ENCODE results near the gene PTPRN2.

The PTPRN2 gene

DNA sequence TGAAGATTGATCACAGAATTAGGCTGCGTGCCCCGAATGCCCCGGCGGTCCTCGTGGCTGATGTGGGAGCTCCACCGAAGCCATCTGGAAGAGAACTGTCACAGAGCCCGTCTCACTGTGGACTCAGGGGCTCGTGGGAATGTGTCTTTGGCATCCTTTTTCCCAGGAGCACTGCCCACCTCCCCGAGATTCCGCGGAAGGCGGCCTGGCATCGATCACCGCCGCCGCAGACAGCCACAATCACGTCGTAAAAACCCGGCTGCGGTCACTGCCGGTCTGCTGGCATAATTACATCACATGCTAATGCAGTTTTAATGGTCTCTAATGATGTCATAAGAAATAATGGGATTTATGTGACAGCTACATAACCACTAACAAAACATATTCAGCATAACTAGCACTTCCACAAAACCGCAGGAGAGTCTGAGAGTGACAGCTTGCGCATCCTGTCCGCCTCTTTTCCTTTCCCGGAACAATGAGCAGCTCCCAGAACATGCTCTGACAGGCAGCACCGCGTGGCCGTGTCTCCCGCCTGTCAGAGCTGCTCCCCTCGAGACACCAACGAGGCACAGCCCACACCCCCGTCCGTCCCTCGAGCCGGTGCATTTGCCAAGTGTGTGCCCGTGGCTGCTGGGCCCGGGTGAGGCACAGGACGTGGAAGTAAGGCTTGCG lies 490.0 kb downstream of the PTPRN2 start:
- DNase-seq = no peak

DNA sequence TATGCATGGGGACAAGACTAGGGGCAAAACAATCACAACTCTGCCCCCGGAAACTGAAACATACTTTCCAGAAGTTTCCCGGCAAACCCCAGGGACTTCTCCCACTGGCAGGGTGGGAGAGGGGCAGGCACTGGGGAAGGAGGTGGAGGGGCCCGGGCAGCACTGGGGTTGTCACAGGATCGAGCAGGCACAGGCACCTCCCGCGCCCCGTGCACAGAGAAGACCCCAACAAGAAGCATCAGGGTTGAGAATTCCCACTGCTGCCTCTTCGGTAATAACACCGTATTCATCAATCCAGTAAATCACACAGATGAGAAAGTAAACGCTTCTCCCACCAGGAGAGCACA lies 490.5 kb downstream of the PTPRN2 start:
- no peak for DNase-seq

DNA sequence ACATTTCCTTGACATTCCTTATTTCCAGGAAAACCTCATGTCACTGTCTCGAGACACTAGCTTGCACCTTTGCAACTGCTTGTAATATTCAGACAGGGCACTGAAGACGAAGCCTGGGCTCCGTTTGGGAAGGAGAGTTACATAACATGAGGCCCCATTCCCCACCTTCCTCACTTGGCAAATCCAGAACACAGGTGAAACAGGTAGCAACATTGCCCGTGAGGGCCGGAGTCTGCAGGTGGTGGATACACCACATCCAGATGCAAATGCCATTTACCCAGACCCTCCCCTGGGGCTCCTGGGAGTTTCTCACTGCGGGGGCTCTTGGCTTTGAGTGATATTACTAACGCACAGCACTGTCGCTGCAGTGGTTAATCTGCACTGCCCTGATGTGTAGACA lies 491.0 kb downstream of the PTPRN2 start:
- DNase-seq = no peak

DNA sequence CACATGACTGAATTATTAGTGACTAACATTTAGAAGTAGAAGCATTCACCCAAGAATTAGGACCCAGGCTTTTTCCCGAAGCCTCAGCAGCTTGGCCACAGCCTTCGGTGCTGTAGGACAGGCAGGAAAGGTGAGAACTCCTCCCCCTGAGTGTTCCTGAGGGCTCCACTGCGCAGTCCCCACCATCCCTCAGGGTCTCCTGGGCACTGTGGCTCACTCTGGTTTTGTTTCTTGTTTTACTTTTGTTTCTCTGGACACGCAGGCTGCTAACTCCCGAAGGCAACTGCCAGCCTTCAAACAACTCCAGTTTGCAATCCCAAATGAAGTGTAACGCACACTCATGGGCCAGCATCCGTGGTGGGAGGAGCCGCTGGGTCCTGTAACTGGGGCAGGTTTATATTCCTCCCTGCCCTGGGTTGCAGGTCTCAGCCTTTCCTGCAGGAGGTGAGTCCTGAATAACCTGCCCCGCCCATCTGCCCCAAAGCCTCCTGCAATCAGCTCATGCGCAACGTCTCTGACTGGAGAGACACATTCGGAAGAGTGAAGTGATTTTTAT lies 492.9 kb downstream of the PTPRN2 start:
- no peak for DNase-seq

DNA sequence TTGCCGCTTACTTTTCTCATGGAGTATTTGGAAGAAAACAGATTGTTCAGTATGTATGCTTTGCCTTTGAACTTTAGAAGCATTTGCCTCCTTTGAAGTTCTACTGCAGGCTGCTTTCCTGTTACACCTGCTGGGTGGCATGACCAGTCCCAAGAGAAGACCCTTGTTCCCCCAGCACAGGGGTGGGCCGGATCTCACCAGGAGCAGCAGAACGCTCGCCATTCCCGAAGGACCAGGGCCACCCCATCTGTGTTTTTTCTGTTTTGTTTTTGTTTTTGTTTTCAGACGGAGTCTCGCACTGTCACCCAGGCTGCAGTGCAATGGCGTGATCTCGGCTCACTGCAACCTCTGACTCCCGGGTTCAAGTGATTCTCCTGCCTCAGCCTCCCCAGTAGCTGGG lies 493.6 kb downstream of the PTPRN2 start:
- DNase-seq = no peak

DNA sequence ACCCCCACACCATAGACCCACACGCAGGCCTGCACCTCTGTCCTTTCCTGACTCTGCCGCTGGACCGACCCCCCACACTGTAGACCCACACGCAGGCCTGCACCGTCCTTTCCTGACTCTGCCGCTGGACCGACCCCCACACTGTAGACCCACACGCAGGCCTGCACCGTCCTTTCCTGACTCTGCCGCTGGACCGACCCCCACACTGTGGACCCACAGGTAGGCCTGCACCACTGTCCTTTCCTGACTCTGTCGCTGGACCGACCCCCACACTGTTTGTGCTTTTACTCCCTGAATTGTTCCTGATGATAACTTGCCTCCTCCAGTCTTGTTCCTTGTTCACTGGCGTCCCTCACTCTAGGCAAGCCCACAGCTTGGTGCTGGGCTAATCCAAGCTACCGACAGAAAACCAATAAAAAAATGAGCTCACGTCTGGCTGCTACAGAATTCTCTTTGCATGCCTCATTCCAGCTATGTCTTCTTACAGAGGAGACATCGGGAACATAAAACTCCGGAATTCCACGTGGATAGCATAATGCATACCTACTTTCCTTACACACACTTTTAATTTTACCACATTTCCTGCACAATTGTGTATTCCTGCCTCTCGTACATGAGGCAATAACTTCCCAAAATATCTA lies 494.3 kb downstream of the PTPRN2 start:
- no peak for DNase-seq

DNA sequence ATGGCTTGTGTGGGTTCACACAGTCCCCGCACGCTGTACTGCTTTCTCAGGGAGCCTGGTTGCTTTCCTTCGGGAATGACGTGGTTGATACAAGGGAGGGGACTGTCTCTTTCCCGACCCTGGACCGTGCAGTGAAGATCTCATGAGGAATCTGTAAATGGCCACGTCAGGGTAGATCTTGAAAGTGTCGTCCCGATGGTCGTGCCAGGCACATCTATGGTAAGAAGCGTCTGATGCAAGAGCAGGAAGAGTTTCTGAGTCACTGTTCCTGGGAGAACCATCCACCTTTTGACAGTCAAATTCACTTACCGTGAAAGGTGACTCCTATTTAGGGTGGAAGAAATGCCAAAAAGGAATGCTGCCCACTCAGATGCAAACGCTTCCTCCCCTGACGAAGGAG lies 500.4 kb downstream of the PTPRN2 start:
- DNase-seq = no peak

DNA sequence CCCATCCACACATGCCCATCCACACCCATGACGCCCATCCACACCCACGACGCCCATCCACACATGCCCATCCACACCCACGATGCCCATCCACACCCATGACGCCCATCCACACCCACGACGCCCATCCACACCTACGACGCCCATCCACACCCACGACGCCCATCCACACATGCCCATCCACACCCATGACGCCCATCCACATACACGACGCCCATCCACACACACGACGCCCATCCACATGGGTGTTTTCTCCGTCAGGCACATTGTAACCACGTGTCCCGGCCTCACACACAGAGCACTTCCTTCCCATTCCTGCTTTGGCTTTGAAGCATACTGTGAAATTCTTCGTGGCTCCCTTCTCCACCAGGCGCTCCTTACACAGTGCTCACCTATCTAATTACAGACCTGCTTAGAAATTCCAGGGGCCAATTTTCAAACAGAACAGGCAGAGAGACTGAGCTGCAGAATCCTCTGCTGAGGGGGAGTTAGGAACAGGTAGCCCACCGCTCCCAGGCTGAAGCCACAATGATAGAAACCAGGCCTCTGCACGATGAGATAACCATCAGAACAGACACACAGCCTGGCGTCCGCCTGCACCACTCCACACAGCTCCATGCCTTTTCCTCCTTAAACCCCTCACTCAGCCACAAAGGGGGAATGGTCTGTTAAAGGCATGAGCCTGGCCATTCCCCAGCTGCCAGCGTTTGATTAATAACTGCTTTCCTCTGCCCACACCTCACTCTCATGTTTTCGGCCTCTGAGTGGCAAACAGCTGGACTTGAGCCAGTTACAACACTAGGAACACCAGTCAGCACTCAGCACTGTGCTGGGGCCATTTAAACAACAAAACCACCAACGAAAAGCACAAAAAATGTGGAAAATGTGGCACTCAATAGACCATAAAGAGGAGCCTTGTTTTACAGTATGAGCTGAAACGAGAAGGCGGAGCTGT lies 501.6 kb downstream of the PTPRN2 start:
- DNase-seq = no peak

DNA sequence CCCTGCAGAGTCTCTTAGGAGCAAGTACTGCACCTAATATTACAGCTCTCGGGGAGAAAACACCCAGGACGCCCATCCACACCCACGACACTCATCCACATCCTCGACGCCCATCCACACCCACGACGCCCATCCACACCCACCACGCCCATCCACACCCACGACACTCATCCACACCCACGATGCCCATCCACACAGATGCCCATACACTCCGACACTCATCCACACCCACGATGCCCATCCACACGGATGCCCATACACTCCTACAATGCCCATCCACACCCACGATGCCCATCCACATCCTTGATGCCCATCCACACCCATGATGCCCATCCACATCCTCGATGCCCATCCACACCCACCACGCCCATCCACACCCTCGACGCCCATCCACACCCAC lies 503.1 kb downstream of the PTPRN2 start:
- no peak for DNase-seq

DNA sequence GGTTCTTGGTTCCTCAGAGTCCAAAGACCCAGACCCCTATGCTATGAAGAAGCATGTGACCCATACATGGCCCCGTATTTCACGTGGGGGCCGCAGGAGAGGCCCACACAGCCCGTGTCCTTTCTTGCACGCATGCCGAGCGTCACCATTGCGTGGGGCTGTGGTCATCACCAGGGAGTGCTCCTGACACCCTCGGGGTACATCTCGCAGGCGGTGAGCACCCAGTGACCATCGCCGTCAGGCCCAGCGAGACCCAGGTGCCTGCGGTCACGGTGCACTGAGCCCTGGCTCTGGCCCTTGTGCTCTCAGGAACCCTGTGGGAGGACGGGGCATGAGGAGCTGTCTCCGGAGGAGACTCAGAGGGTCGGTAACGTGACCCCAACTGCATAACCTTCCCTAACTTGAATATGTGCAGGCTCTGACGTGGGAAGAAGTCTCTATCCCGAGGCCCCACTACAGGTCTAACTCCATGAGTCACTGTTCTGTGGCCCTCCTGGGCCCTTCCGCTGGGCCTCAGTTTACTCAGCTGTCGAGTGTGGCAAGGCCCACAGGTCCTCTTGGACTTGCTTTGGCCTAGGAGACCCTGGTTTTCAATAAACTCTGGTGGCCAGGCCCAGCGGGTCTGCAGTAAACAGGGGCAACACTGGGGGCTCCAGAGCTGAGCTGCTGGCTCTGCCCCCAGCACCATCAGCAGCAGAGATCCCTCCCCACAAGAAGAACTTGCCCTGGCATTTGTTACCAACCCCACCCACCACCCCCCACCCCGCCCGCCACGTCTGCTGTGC lies 503.9 kb downstream of the PTPRN2 start:
- no peak for DNase-seq

DNA sequence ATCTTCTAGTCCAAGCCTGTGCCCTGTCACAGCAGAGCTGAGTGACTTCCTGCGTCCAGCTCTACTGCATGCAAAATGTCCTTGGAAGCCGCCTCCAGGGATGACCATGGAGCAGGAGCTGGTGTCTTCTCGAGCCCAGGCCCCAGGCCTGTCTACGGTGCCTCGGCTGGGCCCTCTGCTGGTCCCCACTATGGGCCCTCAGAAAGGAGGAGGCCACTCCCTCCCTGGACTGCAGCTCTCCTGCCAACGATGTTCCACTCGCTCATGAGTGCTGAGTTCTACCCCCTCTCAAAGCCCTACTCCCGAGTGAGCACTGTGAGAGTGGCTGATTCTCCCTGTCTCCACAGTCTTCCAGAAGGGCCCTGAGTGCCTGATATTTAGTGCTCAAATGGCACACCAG lies 504.9 kb downstream of the PTPRN2 start:
- DNase-seq = no peak

DNA sequence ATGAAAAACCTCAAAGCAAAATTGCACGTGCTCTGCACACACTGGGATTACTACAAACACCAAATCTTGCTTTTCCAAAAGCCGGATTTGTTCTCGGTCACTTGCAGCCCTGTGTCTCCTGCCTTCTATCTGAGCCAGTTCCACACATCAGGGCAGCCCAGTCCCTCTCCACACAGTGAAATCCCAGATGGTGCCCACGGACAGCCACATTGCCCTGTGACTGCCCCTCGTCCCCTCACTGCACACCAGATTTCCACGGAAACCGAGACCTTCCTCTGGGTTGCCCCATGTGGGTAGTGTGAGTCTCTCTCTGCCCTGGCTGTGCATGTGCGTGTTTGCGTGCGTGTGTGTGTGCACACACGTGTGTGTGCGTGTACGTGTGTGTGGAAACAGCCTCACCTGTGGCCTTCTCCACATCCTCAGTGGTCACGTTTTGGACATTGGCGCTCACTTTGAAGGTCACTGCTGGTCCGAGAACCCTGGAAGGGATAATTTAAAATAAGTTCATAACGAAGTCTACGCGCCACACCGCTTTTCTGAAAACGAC lies 506.7 kb downstream of the PTPRN2 start:
- DNase-seq = no peak

DNA sequence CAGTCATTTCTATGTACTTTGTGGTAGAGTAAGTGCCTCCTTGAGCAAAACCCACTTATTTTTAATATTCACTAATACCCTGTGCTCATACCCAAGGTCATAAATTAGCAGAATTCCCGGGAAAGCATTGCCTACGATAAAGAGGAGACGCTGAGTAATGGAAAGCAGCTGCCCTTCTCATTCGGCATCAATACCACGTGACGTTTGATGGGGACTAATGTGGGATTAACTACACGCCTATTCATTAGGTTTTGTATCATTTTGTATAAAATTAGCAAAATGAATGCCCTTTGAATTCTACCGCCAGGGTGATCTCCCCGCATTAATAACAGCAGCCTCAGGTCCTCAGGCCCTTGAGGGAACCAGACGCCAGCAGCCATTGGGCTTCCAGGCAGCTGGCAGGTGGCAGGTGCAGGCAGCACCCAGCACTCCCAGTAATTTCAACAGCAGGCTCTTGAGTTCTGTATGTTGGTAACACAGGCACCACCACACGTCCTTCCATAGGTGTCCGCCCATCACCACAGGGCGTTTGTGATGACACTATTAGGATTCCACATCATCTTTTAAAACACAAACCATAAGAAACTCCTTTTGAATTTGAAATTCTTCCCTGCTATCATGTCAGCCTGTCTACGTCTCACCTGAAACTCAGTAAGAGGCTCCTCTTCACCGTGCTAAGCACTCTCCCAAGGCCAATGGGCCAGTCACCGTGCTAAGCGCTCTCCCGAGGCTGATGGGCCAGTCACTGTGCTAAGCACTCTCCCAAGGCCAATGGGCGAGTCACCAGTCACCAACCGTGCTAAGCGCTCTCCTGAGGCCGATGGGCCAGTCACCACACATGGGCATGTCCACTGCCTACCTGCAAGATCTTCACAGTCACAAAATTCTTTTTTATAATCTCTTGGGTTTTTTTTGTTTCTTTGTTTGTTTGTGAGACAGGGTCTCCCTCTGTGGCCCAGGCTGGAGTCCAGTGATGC lies 509.4 kb downstream of the PTPRN2 start:
- no peak for DNase-seq

DNA sequence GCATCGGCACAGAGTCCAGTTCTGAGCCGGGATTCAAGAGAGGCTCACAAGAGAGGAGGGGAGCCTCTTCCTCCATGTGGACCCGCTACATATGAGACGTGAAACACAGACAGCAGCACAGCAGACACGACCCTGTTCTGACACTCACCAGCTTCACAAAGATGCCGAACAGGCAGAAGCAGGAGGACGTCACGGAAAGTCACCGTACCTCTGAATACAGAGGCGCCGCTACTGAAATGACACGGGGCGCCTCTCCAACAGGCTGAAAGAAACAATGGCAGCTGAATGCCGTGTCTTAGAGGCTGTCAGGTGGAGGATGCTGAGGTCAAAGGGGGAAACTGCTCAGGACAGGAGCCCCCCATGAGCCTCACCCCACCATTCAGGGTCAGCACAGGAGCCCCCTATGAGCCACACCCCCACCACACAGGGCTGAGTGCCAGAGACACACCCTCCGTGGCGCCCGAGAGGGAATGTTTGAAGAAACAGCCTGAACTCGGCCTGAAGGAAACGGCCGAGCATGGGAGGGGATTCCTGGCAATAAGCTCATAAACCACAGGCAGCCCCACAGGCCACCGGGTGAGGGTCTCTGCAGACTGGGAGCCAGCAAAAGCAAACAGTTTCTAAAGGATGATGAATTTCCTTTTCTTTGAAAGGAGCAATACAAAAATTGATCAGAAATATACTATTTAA lies 510.3 kb downstream of the PTPRN2 start:
- peak; percentile 8 for DNase-seq

DNA sequence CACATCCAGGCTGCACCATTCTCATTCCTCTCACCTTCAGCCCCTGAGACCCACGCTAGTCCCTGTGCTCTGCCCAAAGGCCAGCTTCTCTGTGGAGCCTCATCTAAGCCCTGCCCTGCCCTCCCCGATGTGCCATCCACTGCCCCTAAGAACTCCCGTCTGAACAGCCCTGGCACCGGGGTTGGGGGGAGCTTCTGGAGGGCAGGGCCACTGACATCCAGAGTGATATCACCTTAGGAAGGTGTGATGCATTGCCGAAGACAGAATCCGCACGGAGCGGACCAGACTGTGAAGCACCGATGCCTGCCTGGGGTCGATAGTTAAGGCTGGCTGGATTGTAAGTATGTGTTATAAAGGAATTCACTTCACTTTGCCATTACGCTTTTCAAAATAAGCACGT lies 511.0 kb downstream of the PTPRN2 start:
- DNase-seq = no peak

DNA sequence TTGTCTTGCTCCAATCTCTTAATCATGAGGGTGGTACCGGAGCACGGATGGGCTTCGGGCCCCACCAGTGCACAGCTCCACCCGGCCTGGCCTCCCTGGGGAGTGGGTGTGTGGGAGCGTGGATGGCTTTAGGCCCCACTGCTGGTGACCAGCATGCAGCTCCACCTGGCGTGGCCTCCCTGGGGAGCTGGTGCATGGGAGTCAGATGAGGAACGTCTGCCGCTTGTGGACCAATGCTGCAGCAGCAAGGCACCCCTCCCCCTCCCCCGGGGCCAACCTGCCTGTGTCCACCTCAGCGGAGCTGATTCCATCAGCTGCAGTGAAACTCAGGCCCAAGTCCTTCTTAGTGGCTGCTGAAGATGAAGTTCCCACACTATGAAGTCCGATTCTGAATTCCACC lies 511.4 kb downstream of the PTPRN2 start:
- DNase-seq = no peak

DNA sequence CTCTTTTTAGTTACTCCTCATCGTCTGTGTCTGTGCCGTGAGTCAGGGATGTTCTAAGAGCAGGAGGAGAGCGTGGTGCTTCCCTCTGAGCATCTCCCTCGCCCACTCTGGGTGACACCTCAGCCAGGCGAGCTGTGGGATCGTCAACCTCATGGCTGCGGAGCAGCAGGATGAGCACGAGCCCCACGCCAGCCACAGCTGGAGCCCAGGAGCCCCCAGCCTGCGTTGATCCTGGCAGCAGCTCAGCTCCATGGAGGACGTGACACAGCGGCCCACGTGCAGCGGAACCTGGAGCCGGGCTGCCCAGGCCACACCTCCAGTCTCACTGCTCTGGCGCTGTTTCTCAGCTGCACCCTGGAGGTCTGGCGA lies 512.0 kb downstream of the PTPRN2 start:
- DNase-seq = no peak

DNA sequence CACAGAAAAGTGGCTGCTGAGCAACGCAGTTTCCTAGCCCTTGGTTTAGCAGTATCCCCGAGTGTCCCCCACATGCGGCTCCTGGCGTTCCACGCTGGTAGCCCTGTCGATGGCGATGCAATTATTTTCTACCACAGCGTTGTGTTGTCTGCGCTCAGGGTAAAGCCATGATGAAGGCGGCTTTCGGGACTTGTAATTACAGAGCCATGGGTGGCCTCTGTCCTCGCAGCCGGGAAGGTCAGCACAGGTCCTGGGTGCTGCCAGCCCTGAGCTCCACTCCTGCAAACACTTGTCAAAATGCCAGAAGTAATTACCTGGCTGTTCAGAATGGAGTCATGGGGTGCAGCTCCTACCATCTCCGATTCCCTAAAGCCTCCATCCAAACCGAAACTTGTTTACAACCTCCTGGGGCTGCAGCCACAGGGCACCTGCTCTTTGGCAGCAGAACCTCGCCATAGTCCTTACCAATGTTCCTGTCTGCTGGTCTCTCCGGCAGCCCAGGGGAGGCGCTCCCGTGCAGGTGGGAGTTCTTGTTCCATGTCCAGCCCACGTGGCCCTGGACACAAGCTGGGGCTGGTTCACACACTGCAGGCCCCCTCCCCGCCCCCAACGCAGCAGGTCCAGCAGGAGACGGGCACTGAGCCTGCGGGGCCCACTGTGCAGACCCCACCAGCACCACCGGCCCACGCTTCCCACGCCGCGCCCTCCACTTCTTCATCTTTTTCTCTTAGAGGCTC lies 512.6 kb downstream of the PTPRN2 start:
- DNase-seq = no peak

DNA sequence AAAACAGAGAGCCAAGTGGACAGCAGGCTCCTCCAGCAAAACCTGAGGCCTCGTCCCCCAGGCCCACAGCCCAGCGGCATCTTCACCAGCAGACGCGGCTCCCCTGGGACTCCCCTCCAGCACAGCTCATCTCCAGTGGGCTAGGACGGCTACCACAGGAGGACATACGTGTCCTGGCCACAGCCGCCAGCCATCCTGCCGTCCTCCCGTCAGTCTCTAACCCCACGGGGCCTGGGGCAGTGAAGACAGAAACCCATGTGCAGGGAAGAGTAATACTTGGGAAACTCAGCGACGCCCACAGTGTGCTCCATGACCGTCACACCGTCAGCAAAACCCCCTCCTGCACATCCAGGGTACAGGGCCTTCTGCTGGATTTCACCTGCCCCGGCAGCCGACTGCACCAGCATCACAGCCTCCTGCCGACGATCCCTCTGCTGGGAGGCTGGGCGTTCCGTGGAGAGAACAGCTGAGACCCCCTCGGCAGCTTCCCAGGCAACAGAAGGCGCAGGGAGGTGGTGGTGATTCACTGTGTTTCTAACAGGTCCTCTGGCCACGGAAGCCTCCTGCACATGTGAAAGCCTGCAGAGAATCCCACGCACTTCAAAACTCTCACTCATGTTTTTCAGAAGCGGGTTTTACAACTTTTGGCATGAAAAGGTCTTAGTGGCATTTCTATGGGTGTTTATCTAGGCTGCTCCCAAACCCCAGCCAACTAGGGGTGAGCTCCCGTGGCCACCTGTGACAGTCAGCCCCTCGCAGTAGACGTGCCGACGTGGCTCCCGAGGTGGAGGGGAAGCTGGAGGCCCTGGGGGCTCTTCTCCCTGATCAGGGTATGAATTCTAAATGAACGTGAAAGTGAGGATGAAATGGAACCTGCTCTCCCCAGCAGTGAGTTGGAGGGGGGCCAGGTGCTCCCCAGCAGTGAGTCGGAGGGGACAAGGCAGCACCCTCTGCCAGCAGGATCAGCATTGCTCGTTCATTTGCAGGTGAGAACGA lies 513.5 kb downstream of the PTPRN2 start:
- no peak for DNase-seq
